Activated CD8-positive, alpha-beta memory T cell treated with anti-CD3 and anti-CD28 coated beads, Interleukin-2, amount 50 U/mL, for 1 hour (primary cell): Measurements from ENCODE around the gene CCN6.
"Not testable (repeated sequence)": the region's sequence is repeated elsewhere in the genome, so short reads cannot be mapped to it uniquely, and the experiment has no call there.

Experiments
- DNase-seq: peaks from one replicate; pipeline ENCODE4 v3.0.0-alpha.2; 2020; ENCODE audit errors: extremely low read depth

The CCN6 gene

DNA sequence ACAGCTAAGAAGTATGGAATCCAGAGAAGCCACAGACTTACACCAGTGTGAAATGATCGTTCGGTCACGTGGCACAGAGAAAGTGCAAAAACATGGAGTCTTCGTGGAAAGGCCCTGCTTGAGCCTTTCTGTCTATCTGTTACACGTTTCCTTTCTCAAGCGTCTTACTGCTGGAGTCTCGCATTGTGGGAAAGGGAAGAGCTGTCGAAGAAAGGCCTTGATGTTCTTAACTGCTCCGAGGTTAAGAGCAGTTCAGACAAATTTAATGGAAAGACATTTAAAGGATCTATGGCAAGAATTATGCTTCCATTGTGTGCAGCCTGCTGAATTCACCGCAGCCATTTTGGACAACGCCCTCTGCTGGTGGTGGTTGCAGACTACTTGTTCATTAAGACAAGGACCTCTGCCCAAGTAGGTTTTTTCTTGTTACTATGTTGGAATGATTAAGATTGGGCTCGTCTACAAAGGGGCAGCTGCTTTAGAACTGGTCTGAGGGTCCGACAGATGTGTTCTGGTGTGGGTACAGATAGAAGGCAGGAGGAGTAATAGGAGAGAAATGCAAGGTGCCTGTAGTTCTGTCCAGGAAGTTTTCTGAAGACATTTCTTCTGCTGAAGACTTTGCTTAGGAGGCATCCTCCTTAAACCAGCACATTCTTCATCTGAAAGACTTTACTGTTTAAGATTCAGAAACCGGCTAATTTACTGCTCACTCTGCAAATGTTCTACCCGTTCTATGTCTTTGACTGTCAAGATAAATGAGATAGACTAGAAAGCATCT lies 24.7 kb upstream of the CCN6 start:
- no peak for DNase-seq

GRCh38 chr6:112030206-112030960 lies 23.5 kb upstream of the CCN6 start:
- DNase-seq: no peak

- no peak for DNase-seq
Measured at GRCh38 chr6:112030961-112031660, 22.8 kb upstream of the CCN6 start.

DNA sequence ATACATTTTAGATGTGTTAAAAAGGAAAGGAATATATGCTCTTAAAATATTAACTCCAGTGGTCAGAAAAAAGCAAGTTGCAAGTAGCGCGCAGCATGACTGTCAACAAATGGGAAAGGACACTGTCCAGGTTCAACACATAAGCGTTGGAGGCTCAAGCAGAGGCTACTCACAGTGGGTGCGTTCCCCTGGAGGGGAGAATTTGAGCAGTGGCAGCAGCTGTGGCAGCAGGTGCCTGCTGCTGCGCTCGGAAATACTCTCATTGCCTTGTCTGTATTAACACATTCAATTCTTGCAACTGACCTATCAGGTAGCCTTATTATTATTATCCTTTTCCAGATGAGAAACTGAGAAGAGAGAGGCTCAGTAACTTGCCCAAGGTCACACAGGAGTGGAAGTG lies 21.9 kb upstream of the CCN6 start:
- DNase-seq: no peak

GRCh38 chr6:112032728-112033127 lies 21.2 kb upstream of the CCN6 start:
- DNase-seq: no peak

DNA sequence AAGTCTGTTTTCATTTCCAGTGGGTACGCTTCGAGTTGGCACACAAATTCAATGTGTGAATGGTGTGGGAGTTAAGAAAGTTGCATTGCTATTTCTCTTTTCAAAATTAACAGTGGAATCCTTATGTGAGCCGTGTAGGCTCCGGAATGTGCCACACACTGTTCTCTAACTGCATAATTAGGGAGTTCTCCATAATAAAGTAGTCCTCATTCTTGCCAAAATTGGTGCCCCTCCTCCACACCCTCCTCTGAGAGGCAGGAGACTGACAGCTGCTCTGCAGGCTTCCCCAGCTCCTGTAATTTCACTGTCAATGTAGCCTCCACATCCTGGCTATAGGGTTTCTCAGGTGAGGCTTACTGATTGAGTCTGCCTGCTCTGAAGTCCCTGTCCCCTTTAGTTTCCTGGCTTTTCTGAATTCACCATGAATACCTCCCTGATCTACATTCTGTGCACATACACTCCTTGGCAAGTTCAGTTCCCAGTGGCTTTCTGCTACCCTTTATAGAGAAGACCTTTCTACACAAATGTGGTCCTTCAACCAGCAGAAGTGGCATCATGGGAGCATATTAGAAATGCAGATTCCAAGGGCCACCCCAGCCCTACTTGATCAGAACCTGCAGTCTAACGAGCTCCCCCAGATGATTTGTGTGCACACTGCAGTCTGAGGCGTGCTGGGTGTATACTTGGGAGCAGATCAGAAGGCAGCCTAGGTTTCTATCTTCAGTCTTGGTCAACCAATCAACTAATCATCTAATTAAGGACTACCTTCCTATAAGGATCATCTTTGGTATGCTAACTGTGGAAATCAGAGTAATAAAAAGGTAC lies 19.9 kb upstream of the CCN6 start:
- DNase-seq: no peak

- DNase-seq: no peak
Measured at GRCh38 chr6:112034616-112034995, 19.3 kb upstream of the CCN6 start.

DNA sequence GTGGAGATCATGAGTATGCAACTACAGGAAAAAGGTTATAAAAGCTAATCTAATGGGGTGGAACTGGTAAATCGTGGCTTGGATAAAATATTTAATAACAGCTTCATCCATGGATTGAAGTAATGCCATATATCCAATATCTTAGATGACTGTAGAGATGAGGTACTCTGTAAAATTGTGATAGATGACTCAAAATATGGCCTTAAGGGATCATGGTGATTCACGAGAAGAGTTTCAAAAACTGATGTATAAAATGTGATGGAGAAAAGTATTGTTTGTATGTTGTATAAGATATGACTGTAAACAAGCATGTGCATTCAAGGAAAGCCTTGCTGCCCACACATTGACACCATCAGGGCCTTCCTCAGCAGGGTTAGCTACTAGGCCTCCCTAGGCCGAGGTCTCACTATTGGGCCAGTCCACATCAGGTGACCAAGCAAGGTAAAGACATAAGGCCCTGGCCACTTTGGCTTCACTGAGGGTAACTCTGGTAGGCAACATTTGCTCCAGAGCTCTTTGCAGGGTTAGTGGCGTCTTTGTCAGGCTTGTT lies 17.7 kb upstream of the CCN6 start:
- DNase-seq: no peak

DNA sequence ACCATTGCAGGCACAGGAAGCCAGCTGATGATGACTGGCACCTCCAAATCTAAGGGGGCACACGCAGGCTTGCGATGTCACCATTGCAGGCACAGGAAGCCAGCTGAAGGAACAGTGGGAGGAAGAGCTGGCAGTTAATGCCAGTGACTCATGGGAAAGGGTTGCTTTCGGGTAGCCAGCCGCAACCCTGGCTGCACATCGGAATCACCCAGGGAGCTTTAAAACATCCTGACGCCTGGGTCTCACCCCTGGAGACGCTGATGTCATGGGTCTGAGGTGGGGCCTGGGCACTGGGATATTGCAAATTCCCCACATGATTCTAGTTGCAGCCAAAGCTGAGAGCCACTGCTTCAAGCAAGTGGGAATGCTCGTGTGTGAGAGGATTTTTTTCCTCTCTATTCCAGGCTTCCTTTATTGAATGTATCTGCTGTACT lies 16.1 kb upstream of the CCN6 start:
- DNase-seq: no peak

- no peak for DNase-seq
Measured at GRCh38 chr6:112038268-112038667, 15.6 kb upstream of the CCN6 start.

DNA sequence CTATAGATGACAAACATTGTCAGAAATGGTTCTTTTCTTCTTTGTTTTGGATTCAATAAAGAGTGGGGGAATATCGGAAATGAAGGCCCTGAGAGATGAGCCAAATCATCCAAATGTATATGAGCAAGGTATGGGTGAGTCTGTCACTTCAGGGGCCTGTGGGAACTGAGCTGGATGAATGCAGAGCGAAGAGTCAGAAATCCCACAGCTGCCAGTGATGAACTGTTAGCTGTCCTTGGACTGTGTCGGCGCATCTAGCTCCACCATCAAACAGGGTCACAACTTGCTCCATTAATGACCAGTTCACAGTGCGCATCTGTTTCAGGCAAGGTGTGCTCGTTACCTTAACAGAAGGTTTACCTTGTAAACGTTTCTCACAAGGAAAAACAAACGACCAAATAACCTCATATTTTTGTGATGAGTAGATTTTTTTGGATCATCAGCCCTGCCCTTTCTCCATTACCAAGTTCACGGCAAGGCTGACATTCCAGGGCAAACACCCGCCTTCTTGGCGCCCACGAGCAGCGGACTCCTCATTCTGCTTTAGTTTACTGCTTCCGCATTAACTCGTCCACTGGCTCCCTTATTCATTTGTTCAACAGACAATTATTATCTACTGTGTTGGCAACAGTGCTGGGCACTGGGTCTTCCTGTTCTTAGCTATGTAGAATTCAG lies 15.0 kb upstream of the CCN6 start:
- DNase-seq: no peak

- no peak for DNase-seq
Measured at GRCh38 chr6:112039431-112039770, 14.5 kb upstream of the CCN6 start.

- no peak for DNase-seq
Measured at GRCh38 chr6:112040956-112041355, 12.9 kb upstream of the CCN6 start.

DNA sequence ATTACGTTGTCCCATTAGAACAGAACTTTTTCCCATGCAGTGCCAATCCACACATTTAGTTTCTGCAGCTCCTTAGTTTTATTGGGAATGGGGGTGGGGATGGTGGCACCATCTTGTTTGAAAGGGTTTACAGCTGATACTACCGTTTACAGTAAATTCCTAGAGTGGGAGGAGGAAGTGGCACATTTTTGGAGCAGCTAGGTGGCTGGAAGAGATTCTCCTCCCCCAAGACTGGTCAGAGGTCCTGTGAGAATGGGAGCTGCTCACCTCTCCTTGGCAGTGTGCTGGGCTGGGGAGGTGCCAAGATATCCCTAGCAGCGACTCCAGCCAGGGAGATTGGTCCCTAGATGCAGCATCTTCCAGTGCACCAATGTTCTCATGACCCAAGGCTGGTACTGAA lies 12.4 kb upstream of the CCN6 start:
- DNase-seq: no peak

GRCh38 chr6:112043032-112044007 lies 10.6 kb upstream of the CCN6 start:
- peak; percentile 84 for DNase-seq

DNA sequence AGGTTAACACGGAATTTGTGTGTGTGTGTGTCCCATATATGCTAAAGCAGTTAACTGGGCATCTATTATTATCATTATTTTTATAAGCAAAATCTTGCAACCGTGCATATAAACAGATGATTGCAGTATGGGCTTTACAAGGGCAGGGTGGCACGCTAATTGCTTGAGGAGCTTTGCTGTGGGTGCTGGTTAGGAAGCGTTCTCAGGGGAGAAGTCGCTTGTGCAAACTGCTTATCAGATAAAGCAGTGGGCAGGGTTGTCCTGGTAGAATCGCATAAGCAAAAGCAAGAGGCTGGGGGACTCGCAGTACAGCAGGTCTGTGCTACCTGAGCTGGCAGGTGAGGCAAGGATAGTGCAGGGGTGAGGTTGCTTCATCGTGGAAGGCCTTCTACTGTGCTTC lies 9.7 kb upstream of the CCN6 start:
- no peak for DNase-seq

DNA sequence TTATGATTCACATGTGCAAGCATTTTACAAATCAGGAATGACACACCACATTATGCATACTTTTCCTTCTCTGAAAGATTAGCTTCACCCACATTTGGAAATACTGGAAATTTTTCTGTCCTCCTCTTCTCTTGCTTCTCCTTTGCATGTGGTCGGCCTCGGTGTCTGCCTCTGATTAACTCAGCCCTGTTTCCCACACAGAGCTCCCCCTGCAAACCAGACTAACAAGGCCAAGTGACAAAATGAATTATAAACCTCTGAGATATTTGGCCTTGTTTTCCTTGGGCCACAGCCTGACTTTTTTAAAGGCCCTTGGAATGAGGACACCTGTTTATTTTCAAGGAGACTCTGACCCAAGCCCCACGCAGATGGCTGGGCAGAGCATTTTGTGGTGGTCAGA lies 9.0 kb upstream of the CCN6 start:
- no peak for DNase-seq

DNA sequence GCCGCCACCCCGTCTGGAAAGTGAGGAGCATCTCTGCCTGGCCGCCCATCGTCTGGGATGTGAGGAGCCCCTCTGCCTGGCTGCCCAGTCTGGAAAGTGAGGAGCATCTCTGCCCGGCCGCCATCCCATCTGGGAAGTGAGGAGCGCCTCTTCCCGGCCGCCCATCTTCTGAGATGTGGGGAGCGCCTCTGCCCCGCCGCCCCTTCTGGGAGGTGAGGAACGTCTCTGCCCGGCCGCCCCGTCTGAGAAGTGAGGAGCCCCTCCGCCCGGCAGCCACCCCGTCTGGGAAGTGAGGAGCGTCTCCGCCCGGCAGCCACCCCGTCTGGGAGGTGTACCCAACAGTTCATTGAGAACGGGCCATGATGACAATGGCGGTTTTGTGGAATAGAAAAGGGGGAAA lies 6.4 kb upstream of the CCN6 start:
- not testable (repeated sequence) for DNase-seq

- DNase-seq: no peak
Measured at GRCh38 chr6:112049026-112049799, 4.7 kb upstream of the CCN6 start.
